Gastrocnemius medialis (tissue), 4 donors: ENCODE results near the gene ZNF892. TPM values are rescaled to one million over a fixed set of nuclear protein-coding genes. Genes with fewer than 3 reads are reported as not detected.

Source experiments
- ATAC-seq, 2 donors: fragments of 150-250 bp; one replicate each; pipeline ENCODE4 v1.9.1; 2016
- DNase-seq, 2 donors: peaks; one replicate each; pipeline ENCODE4 v3.0.0-alpha.2; 2019
- H3K27ac ChIP-seq, 4 donors: fragments of 200-600 bp; sonication (generic); 1 replicate in 1 of 4; 2 replicates in 3 of 4; pipeline ENCODE4 v1.5.1; 2016 to 2018; ENCODE audit warnings: mild to moderate bottlenecking in 2 of 4, moderate library complexity in 1 of 4
- H3K27me3 ChIP-seq, 3 donors: fragments of 200-600 bp; sonication (generic) in 2 of 3; 1 replicate in 1 of 3; 2 replicates in 2 of 3; pipeline versions ENCODE4 v1.5.1 to v1.6.0; 2016 to 2019; ENCODE audit warnings: mild to moderate bottlenecking in 1 of 3, moderate library complexity in 1 of 3
- H3K36me3 ChIP-seq, 2 donors: fragments of 200-600 bp; sonication (generic) in 1 of 2; one replicate each; pipeline ENCODE4 v1.5.1; 2017 to 2018
- H3K4me1 ChIP-seq, 2 donors: fragments of 200-600 bp; sonication (generic) in 1 of 2; one replicate each; pipeline ENCODE4 v1.5.1; 2016 to 2017; ENCODE audit warnings: mild to moderate bottlenecking in 2 of 2
- H3K4me3 ChIP-seq, 4 donors: fragments of 200-600 bp; sonication (generic) in 3 of 4; 1 replicate in 1 of 4; 2 replicates in 3 of 4; pipeline ENCODE4 v1.5.1; 2016 to 2019; ENCODE audit warnings: mild to moderate bottlenecking in 2 of 4
- H3K9me3 ChIP-seq, 3 donors: fragments of 200-600 bp; sonication (generic) in 2 of 3; 1 replicate in 1 of 3; 2 replicates in 2 of 3; pipeline ENCODE4 v1.5.1; 2016 to 2019
- POLR2A ChIP-seq, 2 donors: fragments of 450-650 bp; IDR thresholded peaks; one replicate each; pipeline ENCODE4 v1.6.1; 2017; ENCODE audit warnings: antibody characterized with exemption in 2 of 2, mild to moderate bottlenecking in 2 of 2, moderate library complexity in 2 of 2
- in situ Hi-C, 4 donors: fragments of 200-750 bp; cut with MboI; loops; one replicate each; pipeline versions ENCODE4 v1.15.0 to v1.8.0; 2017; ENCODE audit warnings: low sequenced_read_pairs in 4 of 4
- intact Hi-C: fragments of 100-400 bp; cut with DNase I; formaldehyde crosslinking; loops from one replicate; pipeline ENCODE4 v1.15.1; 2023; ENCODE audit warnings: low total_unique reads
- total RNA-seq, 4 donors: library from RNA; depleted of rRNA; stranded (reverse); fragments of >200 nt; gene quantifications; one replicate each; pipeline versions ENCODE4 v1.1.0 to v1.2.3, GENCODE V29; 2016
- TF ChIP-seq, protein P1 (sequence below), 5 experiments: fragments of 450-650 bp in 3 of 5; fragments of 200-600 bp in 2 of 5; sonication (generic) in 2 of 5; IDR thresholded peaks in 4 of 5; conservative IDR thresholded peaks in 1 of 5; 1 replicate in 4 of 5; 2 replicates in 1 of 5; pipeline ENCODE4 v1.5.1; 2016 to 2019; ENCODE audit warnings: antibody characterized with exemption in 5 of 5, mild to moderate bottlenecking in 3 of 5, moderate library complexity in 3 of 5

The ZNF892 gene
- 1 to 10 TPM; 1.5 to 4.5 (median 2.1) TPM for total RNA-seq

GRCh38 chr2:95207111-95207961 is at the start of gene ZNF892:
ZNF892 (plus strand) TSS chr2:95207521; CDS start chr2:95207816, 295 bp downstream.
- Histone ChIP-seq H3K4me1 (peaks cover 14 to 16% of the 10 kb centered on the region in 2 donors), H3K4me3 (peak within 1 kb of the TSS; percentile 62 to 79 (median 70)), H3K9me3 (peaks cover 0 to 13% (median 3%) of the 10 kb centered on the region in 3 donors), H3K27me3 (no peaks in the 10 kb centered on the region), H3K27ac (peak within 1 kb of the TSS; percentile 81 to 88 (median 84)), H3K36me3 (peaks cover 2 to 30% of the 10 kb centered on the region in 2 donors)
- intact Hi-C loops (loop anchor here (1.0 to 2.0 kb wide), 4 partner anchors 15 to 130 kb away; partner anchors contain the start of genes MRPS5 and ZNF2), in situ Hi-C loops (loop anchor here in 1 of 4 donors (5.0 to 10.0 kb wide), 2 partner anchors 40 to 83 kb away; partner anchors contain the start of genes MRPS5 and ZNF2)
- peak; percentile 96 to 97 for ATAC-seq
- TF ChIP-seq, protein P1, sequence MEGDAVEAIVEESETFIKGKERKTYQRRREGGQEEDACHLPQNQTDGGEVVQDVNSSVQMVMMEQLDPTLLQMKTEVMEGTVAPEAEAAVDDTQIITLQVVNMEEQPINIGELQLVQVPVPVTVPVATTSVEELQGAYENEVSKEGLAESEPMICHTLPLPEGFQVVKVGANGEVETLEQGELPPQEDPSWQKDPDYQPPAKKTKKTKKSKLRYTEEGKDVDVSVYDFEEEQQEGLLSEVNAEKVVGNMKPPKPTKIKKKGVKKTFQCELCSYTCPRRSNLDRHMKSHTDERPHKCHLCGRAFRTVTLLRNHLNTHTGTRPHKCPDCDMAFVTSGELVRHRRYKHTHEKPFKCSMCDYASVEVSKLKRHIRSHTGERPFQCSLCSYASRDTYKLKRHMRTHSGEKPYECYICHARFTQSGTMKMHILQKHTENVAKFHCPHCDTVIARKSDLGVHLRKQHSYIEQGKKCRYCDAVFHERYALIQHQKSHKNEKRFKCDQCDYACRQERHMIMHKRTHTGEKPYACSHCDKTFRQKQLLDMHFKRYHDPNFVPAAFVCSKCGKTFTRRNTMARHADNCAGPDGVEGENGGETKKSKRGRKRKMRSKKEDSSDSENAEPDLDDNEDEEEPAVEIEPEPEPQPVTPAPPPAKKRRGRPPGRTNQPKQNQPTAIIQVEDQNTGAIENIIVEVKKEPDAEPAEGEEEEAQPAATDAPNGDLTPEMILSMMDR (IDR thresholded peaks at IDR 0.05 in 4 of 5, conservative IDR thresholded peaks at IDR 0.05 in 1 of 5): peak; percentile 10 to 56 (median 38)
- peak; percentile 35 to 45 for TF ChIP-seq POLR2A (IDR thresholded peaks at IDR 0.05)
- DNase-seq: peak; percentile 88 to 90

- DNase-seq: no peak
- no peak for ATAC-seq
- TF ChIP-seq POLR2A (IDR thresholded peaks at IDR 0.05): no peak
- TF ChIP-seq, protein P1 (IDR thresholded peaks at IDR 0.05 in 4 of 5, conservative IDR thresholded peaks at IDR 0.05 in 1 of 5): no peak
- Histone ChIP-seq H3K4me1 (peaks cover 12 to 15% of the 10 kb centered on the region in 2 donors), H3K4me3 (peak overlapping the region; percentile 74 to 90 (median 86)), H3K27me3 (no peaks in the 10 kb centered on the region), H3K36me3 (peaks cover 0 to 47% of the 10 kb centered on the region in 2 donors), H3K9me3 (no peaks in the 10 kb centered on the region), H3K27ac (peak overlapping the region; percentile 81 to 88 (median 86))
- in situ Hi-C loops: no loop called here
- intact Hi-C loops: loop anchor here (2.0 kb wide), 1 partner anchor 36 kb away; no protein-coding TSS in a partner anchor
These were observed 48.9 kb upstream of the ZNF892 start for GRCh38 chr2:95158441-95158840.

GRCh38 chr2:95158891-95159619 is 48.3 kb upstream of the ZNF892 start:
- intact Hi-C loops (loop anchor here (2.0 kb wide), 1 partner anchor 36 kb away; no protein-coding TSS in a partner anchor), in situ Hi-C loops (no loop called here)
- TF ChIP-seq, protein P1 (IDR thresholded peaks at IDR 0.05 in 4 of 5, conservative IDR thresholded peaks at IDR 0.05 in 1 of 5): no peak
- TF ChIP-seq POLR2A (IDR thresholded peaks at IDR 0.05): no peak
- H3K36me3 ChIP-seq: peaks cover 0 to 41% of the 10 kb centered on the region in 2 donors
- ATAC-seq: peak; percentile 65 to 66
- no peaks in the 10 kb centered on the region for H3K27me3 ChIP-seq
- DNase-seq: peak; percentile 16 to 31
- H3K4me1 ChIP-seq: peaks cover 18 to 21% of the 10 kb centered on the region in 2 donors
- peak overlapping the region; percentile 74 to 90 (median 86) for H3K4me3 ChIP-seq
- H3K9me3 ChIP-seq: no peaks in the 10 kb centered on the region
- peak overlapping the region; percentile 81 to 88 (median 86) for H3K27ac ChIP-seq

- H3K4me3 ChIP-seq: peak within 1 kb of the TSS; percentile 74 to 90 (median 86)
- no peaks in the 10 kb centered on the region for H3K9me3 ChIP-seq
- peak; percentile 84 for ATAC-seq
- in situ Hi-C loops: no loop called here
- intact Hi-C loops: loop anchor here (2.0 to 10.0 kb wide), 2 partner anchors 37 to 1475 kb away; partner anchors contain the start of gene KANSL3
- H3K4me1 ChIP-seq: peaks cover 26 to 28% of the 10 kb centered on the region in 2 donors
- peak in 1 of 2 donors; percentile 36 for TF ChIP-seq POLR2A (IDR thresholded peaks at IDR 0.05)
- TF ChIP-seq, protein P1 (IDR thresholded peaks at IDR 0.05 in 4 of 5, conservative IDR thresholded peaks at IDR 0.05 in 1 of 5): no peak
- H3K27ac ChIP-seq: peak within 1 kb of the TSS; percentile 88 to 94 (median 90)
- H3K27me3 ChIP-seq: no peaks in the 10 kb centered on the region
- peaks cover 0 to 32% of the 10 kb centered on the region in 2 donors for H3K36me3 ChIP-seq
- DNase-seq: peak; percentile 62 to 75
These were observed 47.5 kb upstream of the ZNF892 start, which contains the start of gene ZNF514 for GRCh38 chr2:95159690-95160449. ZNF514 (minus strand) TSS chr2:95159848; CDS start chr2:95153253, 6,595 bp downstream.
